GM19025 (cell line): ENCODE results near the gene MAPK1.
"Not testable (repeated sequence)": the region's sequence is repeated elsewhere in the genome, so short reads cannot be mapped to it uniquely, and the experiment has no call there.

Experiments
- ATAC-seq: cut with Tn5 transposase; IDR thresholded peaks from one replicate; pipeline ENCODE4 v1.9.1; 2021; ENCODE audit warnings: mild to moderate bottlenecking, low read depth, moderate library complexity; ENCODE audit not compliant: unreplicated experiment

MAPK1 gene

DNA sequence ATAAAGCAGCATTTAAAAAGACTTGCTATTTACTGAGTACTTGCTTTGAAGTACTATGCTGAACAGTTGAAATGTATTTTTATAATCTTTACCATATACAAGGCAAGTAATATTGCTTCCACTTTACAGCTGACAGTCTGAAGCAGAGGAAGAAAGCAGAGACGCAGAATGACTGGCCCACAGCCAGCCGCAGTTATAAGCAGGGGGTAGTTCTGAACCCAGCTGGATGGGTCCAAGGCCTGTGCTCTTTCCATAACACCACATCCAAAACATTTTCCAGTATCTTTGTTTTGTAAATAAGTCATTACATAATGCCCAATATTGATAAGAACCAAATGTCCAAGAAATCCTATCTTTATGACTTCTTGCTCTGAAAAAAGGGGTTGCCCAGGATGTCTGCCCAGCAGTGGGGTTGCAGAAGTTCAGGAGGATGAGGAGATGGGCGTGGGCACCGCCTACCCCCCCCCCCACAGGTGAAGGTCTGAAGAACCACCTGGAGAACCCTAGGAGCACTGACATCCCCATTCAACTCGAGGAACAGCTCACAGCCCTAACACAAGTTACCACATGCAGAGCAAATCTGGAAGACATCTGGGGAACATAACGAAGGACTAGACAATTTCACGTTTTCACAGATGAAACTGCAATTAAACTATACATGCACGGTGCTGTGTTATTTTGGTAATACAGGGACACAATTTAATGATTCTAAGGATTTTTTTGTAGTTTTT is 107.6 kb downstream of the MAPK1 start:
- ATAC-seq: no peak

DNA sequence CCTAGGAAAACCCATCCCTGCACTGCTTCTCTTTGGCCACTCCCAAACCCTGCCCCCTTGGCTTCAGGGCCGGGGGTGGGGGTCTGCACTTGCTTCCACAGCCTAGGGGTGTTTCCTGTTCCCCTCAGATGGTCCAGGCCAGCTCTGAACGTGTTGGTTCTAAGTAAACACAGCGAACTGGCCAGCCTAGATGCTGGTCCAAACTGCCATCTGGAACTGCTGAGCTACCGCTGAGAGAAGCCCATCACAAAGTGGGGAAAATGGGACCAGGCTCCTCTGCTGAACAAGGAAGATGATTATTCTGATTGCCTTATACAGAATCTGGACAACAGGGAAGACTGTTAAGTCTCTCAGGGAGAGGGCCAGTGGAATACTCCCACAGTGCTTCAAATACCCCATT is 108.4 kb downstream of the MAPK1 start:
- ATAC-seq: no peak

DNA sequence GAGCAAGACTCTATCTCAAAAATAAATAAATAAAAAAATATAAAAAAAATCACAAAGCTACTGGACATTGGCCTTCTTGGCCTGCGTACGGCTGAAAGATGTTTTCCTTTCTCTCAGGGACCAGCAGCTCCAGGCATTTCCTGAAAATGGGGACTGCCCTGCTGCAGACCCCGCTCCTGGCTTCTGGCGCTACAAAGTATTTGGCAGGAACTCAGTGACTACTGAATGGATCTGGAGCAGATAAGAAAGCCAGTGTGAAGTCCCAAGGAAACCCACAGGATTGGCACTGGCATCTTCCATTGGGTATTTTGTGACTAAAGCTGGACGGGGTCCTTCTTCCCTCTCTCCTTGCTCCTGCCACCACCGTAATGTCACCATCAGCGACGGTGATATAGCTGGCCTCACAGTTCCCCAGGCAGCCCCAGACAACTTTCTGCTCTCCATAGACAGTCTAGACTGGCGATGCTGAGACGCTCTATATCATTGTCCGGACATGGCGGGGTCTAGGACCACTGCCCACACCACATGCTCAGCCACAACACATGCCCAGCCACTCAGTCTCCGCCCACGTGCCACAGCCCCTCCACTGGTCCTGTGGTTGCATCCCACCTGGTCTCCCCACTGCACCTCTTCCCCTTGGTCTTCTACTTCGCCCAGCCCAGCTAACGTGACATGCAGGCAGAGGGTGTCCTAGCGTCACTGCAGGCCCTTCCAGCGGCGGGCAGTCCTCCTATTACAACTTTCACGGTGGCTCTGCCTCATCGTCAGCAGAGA is 109.2 kb downstream of the MAPK1 start:
- ATAC-seq: no peak

DNA sequence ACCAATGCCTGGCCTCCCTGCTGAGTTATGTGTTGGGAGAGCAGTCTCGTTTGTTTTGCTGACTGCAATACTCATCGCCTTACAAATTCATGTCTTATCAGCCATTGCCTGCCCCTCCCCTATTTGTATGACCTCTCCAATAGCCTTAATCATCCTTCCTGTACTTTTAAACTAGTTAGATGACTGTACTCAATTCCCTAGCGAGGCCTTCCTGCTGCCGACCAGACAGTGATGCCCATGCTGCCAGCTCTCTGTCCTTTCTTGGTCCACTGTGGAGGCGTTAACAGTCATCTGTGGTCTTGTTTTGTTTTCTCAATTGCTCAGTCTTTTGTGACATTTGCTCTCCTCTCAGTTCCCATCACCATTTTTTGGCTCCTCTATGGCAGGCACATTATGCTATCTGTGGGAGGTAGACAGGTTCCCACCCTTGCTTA is 111.6 kb downstream of the MAPK1 start:
- no peak for ATAC-seq

DNA sequence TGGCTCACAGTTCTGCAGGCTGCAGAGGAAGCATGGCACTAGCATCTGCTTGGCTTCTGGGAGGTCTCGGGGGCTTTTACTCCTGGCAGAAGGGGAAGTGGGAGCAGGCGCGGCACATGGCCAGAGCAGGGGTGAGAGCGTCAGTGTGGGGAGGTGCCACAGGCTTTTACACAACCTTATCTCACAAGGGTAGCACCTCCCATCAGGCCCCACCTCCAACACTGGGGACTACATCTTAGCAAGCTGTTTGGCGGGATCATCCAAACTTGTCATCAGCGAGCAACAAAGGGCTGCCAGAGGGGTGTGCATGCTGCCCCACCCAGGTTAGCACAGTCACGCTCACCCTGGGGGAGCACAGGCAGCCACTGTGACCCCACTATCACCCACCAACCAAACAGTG is 112.9 kb downstream of the MAPK1 start:
- ATAC-seq: no peak

- no peak for ATAC-seq
Measured at GRCh38 chr22:21753374-21754111, 113.9 kb downstream of the MAPK1 start.

GRCh38 chr22:21752276-21752675 is 115.2 kb downstream of the MAPK1 start:
- ATAC-seq: no peak

DNA sequence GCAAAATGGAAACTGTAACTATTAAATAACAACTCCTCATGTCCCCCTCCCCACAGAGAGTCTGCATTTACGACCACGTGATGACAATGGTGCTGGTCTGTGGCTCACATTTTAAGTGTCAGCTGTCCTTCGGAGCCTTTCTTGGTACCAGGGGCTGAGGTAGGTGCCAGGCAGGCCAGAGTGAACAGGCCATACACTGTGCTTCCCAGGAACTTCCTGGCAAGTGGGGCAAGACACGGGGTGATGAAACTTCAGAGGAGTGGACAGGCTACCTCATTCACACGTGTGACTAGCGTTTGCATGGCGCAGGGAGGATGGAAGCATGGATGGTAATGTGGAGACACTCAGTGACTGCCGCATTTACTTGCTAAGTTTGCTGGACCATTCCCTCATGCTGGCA is 121.5 kb downstream of the MAPK1 start:
- no peak for ATAC-seq

DNA sequence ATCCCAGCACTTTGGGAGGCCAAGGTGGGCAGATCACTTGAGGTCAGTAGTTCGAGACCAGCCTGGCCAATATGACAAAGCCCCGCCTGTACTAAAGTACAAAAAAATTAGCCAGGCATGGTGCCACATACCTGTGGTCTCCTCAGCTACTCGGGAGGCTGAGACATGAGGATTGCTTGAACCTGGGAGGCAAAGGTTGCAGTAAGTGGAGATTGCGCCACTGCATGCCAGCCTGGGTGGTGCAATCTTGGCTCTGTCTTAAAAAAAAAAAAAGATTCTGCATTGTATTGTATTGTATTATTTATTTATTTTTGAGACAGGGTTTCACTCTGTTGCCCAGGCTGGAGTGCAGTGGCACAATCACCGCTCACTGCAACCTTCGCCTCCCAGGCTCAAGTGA is 122.5 kb downstream of the MAPK1 start:
- not testable (repeated sequence) for ATAC-seq

DNA sequence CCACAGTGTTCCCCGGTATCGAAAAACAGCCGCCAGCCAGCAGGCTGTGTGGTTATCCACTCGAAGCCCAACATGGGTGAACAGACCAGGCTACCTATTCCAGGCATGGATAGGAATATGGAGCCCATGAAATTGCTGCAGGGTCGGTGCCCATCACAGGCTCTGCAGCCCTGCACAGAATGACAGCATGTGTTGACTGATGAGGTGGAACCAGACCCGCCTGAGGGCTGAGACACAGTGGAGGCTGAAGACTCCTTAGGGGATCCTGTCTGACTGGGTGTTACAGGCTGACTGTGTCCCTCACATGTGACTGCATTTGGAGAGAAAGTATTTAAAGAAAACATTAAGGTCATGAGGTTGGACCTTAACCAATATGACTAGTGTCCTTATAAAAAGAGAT is 125.7 kb downstream of the MAPK1 start:
- no peak for ATAC-seq

- no peak for ATAC-seq
Measured at GRCh38 chr22:21741059-21741458, 126.4 kb downstream of the MAPK1 start.

DNA sequence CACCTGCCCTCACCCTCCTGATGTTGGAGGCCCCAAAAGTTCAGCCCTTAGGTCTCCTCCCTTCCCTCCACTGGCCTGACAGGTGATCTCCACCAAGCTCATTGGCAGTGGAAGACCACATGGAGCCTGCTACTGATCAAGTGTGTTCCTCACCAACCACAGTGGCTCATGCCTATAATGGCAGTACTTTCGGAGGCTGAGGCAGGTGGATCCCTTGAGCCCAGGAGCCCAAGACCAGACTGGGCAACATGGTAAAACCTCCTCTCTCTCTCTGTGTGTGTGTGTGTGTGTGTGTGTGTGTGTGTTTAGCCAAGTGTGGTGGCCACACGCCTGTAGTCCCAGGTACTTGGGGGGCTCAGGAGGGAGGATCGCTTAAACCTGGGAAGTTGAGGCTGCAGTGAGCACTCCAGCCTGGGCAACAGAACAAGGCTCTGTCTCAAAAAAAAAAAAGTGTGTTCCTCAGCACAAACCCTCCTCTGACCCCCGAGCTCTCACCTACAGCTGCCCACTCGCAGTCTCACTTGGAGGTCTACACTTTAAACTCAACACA is 127.5 kb downstream of the MAPK1 start:
- no peak for ATAC-seq

DNA sequence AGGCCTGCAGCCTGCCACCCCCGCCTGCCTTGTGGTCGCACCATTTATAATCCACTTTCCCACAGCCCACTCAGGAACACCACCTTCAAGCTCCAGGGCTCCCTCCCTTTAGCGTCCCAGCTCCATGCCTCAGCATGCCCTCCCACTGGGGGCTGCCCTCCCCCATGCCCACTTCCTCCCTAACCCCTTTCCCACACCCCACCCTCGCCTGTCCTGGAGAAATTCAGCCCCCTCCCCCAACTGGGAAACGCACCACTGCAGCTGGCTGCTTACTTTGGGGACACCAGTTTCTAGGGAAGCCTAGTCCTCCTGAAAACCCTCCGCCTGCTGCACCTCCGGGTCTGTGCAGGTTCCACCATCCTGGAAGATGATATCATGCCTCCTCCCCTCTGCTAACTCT is 128.5 kb downstream of the MAPK1 start:
- no peak for ATAC-seq

- ATAC-seq: no peak
Measured at GRCh38 chr22:21738081-21738480, 129.4 kb downstream of the MAPK1 start.

DNA sequence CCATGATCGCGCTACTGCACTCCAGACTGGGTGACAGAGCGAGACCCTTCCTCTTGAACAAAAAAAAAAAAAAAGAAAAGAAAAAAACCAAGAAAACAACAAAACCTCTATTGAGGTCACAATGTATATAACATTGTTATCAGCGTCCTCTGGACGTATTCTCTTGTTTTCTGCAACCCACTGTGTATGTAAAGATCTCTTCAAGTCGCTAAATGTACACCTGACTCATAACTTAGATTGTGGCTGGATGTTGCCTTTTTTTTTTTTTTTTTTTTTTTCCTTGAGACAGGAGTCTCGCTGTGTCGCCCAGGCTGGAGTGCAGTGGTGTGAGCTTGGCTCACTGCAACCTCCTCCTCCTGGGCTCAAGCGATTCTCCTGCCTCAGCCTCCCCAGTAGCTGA is 130.5 kb downstream of the MAPK1 start:
- no peak for ATAC-seq

GRCh38 chr22:21736084-21736642 is 131.3 kb downstream of the MAPK1 start:
- peak; percentile 2 for ATAC-seq

- peak; percentile 79 for ATAC-seq
Measured at GRCh38 chr22:21735200-21736083, 132.0 kb downstream of the MAPK1 start, which contains the start of gene YPEL1. Gene YPEL1, minus strand, starts transcription at chr22:21735794. Its CDS starts 25,050 bp downstream, at chr22:21710744.

- no peak for ATAC-seq
Measured at GRCh38 chr22:21734540-21735199, 132.8 kb downstream of the MAPK1 start.

- ATAC-seq: no peak
Measured at GRCh38 chr22:21731503-21731902, 135.9 kb downstream of the MAPK1 start.
